Nephron progenitor cell (in vitro differentiated cells): Measurements from ENCODE around the gene ING3.
"Not testable (repeated sequence)": the region's sequence is repeated elsewhere in the genome, so short reads cannot be mapped to it uniquely, and the experiment has no call there.

Experiments used
- DNase-seq: peaks from one replicate; pipeline ENCODE4 v3.0.0; 2021
- H3K27ac Mint-ChIP-seq: 2 replicates; pipeline ENCODE4 v1.8.0; 2021; ENCODE audit warnings: mild to moderate bottlenecking, moderate library complexity, mixed read lengths
- H3K27me3 Mint-ChIP-seq: 2 replicates; pipeline ENCODE4 v1.8.0; 2021; ENCODE audit warnings: mild to moderate bottlenecking, low read depth, mixed read lengths; ENCODE audit not compliant: poor library complexity
- H3K36me3 Mint-ChIP-seq: 2 replicates; pipeline ENCODE4 v1.8.0; 2021; ENCODE audit warnings: low read depth, mixed read lengths
- H3K4me1 Mint-ChIP-seq: 2 replicates; pipeline ENCODE4 v1.8.0; 2021; ENCODE audit warnings: mixed read lengths
- H3K4me3 Mint-ChIP-seq: 2 replicates; pipeline ENCODE4 v1.8.0; 2021; ENCODE audit warnings: mild to moderate bottlenecking, moderate library complexity, mixed read lengths
- H3K9me3 Mint-ChIP-seq: 2 replicates; pipeline ENCODE4 v1.8.0; 2021; ENCODE audit warnings: mild to moderate bottlenecking, moderate library complexity, mixed read lengths
- CTCF ChIP-seq: fragments of 200-600 bp; sonication (generic); IDR thresholded peaks from 2 replicates; pipeline ENCODE4 v1.5.0; 2021; ENCODE audit warnings: antibody characterized with exemption

The ING3 gene

GRCh38 chr7:121003986-121004685, 53.6 kb downstream of the ING3 start:
- no peak for TF ChIP-seq CTCF
- Mint-ChIP-seq H3K4me3 (no peak overlapping the region), H3K4me1 (peaks cover 34% of the 10 kb centered on the region)

GRCh38 chr7:121005058-121005457, 54.5 kb downstream of the ING3 start:
- not testable (repeated sequence) for H3K36me3 Mint-ChIP-seq, H3K4me3 Mint-ChIP-seq, H3K27me3 Mint-ChIP-seq, H3K27ac Mint-ChIP-seq, DNase-seq, H3K9me3 Mint-ChIP-seq
- peaks cover 31% of the 10 kb centered on the region for H3K4me1 Mint-ChIP-seq

More at GRCh38 chr7:121003986-121004685, 53.6 kb downstream of the ING3 start:
- no peak for DNase-seq
- no peaks in the 10 kb centered on the region for H3K36me3 Mint-ChIP-seq
- no peak overlapping the region for H3K27ac Mint-ChIP-seq
- no peaks in the 10 kb centered on the region for H3K9me3 Mint-ChIP-seq
- H3K27me3 Mint-ChIP-seq = peaks cover 5% of the 10 kb centered on the region

- H3K36me3 Mint-ChIP-seq = no peaks in the 10 kb centered on the region
- DNase-seq = no peak
- no peaks in the 10 kb centered on the region for H3K9me3 Mint-ChIP-seq
- peaks cover 29% of the 10 kb centered on the region for H3K4me1 Mint-ChIP-seq
- peaks cover 6% of the 10 kb centered on the region for H3K27me3 Mint-ChIP-seq
- H3K4me3 Mint-ChIP-seq = no peak overlapping the region
- TF ChIP-seq CTCF = no peak
- peak overlapping the region; percentile 84 for H3K27ac Mint-ChIP-seq
Measured at GRCh38 chr7:121005996-121006584, 55.5 kb downstream of the ING3 start.

- Mint-ChIP-seq H3K9me3 (no peaks in the 10 kb centered on the region), H3K36me3 (no peaks in the 10 kb centered on the region), H3K4me3 (no peak overlapping the region), H3K27ac (no peak overlapping the region), H3K27me3 (peaks cover 6% of the 10 kb centered on the region), H3K4me1 (peaks cover 29% of the 10 kb centered on the region)
- DNase-seq = no peak
- no peak for TF ChIP-seq CTCF
Measured at GRCh38 chr7:121006711-121007315, 56.2 kb downstream of the ING3 start.

- H3K27ac Mint-ChIP-seq = peak overlapping the region; percentile 54
- no peak for DNase-seq
- H3K36me3 Mint-ChIP-seq = peaks cover 1% of the 10 kb centered on the region
- H3K9me3 Mint-ChIP-seq = peaks cover 1% of the 10 kb centered on the region
- no peak overlapping the region for H3K4me3 Mint-ChIP-seq
- peaks cover 36% of the 10 kb centered on the region for H3K4me1 Mint-ChIP-seq
- no peak for TF ChIP-seq CTCF
- H3K27me3 Mint-ChIP-seq = peaks cover 6% of the 10 kb centered on the region
Measured at GRCh38 chr7:121008816-121009215, 58.2 kb downstream of the ING3 start.

- H3K27ac Mint-ChIP-seq = no peak overlapping the region
- no peak for TF ChIP-seq CTCF
- no peak overlapping the region for H3K4me3 Mint-ChIP-seq
- peaks cover 41% of the 10 kb centered on the region for H3K4me1 Mint-ChIP-seq
- no peak for DNase-seq
- H3K9me3 Mint-ChIP-seq = peaks cover 9% of the 10 kb centered on the region
- peaks cover 9% of the 10 kb centered on the region for H3K36me3 Mint-ChIP-seq
- peaks cover 3% of the 10 kb centered on the region for H3K27me3 Mint-ChIP-seq
Measured at GRCh38 chr7:121011401-121011800, 60.8 kb downstream of the ING3 start.
